A204.1 (cell line): ENCODE measurements around the gene CABYR.

ENCODE experiments used
- FAIRE-seq: peaks from 2 replicates; lab custom pipeline; 2012; peaks lifted over from hg19 to GRCh38; lab: Jason Lieb, UNC

CABYR gene

GRCh38 chr18:24190590-24190989 lies 51.7 kb downstream of the CABYR start:
- FAIRE-seq: no peak

- no peak for FAIRE-seq
Measured at GRCh38 chr18:24195296-24196053, 56.6 kb downstream of the CABYR start.

GRCh38 chr18:24196764-24197163 lies 57.9 kb downstream of the CABYR start:
- FAIRE-seq: no peak

GRCh38 chr18:24197412-24197811 lies 58.5 kb downstream of the CABYR start:
- no peak for FAIRE-seq

- FAIRE-seq: no peak
Measured at GRCh38 chr18:24198461-24198860, 59.6 kb downstream of the CABYR start.

GRCh38 chr18:24199372-24199962 lies 60.6 kb downstream of the CABYR start:
- FAIRE-seq: no peak

- FAIRE-seq: no peak
Measured at GRCh38 chr18:24200494-24201290, 61.8 kb downstream of the CABYR start.

GRCh38 chr18:24201699-24202687 lies 63.1 kb downstream of the CABYR start:
- FAIRE-seq: no peak

GRCh38 chr18:24204904-24205303 lies 66.0 kb downstream of the CABYR start:
- FAIRE-seq: no peak

- FAIRE-seq: no peak
Measured at GRCh38 chr18:24208270-24209035, 69.6 kb downstream of the CABYR start.

GRCh38 chr18:24209558-24209957 lies 70.7 kb downstream of the CABYR start:
- no peak for FAIRE-seq
